Measurements from ENCODE around the gene CHST1.

Gene CHST1

GRCh38 chr11:45659818-45660160 is 5.6 kb downstream of the CHST1 start:
- no peak for DNase-seq

GRCh38 chr11:45659031-45659817 is 6.2 kb downstream of the CHST1 start:
- no peak for DNase-seq

GRCh38 chr11:45658292-45658991 is 7.0 kb downstream of the CHST1 start:
- DNase-seq: no peak

- no peak for DNase-seq
These were observed 7.7 kb downstream of the CHST1 start for GRCh38 chr11:45657496-45658260.

DNA sequence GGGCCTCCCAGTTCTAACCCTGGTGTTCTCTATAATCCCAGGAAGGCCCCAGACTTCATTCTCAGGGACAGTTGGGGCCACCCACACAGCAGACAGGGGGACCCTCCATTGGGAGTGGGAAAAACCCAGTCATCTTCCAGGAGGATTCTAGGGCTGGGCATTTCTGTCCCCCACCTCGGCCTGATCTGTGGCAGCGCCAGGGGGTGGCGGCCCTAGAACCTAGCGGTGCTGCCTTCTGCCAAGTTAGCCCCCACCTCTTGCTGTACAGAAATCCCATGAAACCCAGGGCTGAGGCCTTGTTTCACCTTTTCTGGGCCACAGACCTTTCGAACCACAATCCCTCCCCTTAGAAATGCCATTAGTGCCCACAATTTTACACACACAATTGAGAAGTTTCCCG is 9.6 kb downstream of the CHST1 start:
- DNase-seq: no peak

DNA sequence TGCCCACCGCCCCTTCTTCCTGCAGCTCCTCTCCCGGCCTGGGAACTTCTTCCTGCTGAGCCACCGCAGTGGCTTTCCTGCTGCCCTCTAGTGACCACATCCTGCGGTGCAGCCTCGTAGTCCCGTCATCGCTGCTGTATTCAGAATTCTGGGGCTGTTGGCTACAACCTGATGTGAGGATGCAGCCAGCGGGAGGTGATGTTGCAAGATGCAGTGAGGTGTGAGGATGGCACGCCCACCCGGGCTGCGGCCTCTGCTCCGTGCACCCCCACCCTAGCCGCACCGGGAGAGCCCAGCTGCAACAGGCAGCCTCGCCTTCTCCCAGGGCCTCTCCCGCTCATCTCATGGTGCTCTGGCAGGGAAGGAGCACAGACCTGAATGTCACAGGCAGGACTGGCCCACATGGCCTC is 10.1 kb downstream of the CHST1 start:
- DNase-seq: peak; percentile 60

DNA sequence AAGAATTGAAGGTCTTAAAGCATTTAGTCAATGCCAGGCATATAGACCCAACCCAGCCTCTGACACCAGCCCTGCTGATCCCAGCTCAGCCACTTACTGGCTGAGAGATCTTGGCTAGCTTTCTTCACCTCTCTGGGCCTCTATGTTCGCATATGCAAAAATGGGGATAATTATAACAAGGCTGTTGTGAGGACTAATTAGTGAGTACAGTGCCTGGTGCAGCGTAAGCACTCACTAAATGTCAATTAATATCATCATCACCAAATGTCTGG is 10.5 kb downstream of the CHST1 start:
- no peak for DNase-seq

GRCh38 chr11:45654231-45655011 is 11.0 kb downstream of the CHST1 start:
- DNase-seq: no peak

GRCh38 chr11:45653277-45653676 is 12.1 kb downstream of the CHST1 start:
- DNase-seq: no peak

GRCh38 chr11:45652781-45653180 is 12.6 kb downstream of the CHST1 start:
- DNase-seq: no peak

GRCh38 chr11:45651841-45652749 is 13.3 kb downstream of the CHST1 start:
- no peak for DNase-seq

DNA sequence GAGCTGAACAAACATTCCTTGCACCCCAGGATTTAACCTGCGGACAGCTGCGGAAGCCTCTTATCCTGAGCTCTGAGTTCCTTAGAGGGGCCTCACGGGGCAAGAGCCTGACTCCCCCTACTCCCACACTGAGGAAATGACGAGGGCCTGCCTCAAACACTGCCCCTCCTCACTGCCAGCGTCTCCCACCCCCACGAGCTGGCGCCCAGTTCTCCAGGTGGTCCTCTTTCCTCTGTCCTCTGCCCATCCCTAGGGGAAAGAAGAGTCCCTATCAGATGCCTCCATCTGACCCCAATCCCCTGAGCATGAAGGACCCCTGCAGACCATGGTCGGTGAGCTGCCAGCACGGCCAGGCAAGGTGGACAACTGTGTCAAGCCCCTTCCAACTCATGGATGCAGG is 14.3 kb downstream of the CHST1 start:
- no peak for DNase-seq

DNA sequence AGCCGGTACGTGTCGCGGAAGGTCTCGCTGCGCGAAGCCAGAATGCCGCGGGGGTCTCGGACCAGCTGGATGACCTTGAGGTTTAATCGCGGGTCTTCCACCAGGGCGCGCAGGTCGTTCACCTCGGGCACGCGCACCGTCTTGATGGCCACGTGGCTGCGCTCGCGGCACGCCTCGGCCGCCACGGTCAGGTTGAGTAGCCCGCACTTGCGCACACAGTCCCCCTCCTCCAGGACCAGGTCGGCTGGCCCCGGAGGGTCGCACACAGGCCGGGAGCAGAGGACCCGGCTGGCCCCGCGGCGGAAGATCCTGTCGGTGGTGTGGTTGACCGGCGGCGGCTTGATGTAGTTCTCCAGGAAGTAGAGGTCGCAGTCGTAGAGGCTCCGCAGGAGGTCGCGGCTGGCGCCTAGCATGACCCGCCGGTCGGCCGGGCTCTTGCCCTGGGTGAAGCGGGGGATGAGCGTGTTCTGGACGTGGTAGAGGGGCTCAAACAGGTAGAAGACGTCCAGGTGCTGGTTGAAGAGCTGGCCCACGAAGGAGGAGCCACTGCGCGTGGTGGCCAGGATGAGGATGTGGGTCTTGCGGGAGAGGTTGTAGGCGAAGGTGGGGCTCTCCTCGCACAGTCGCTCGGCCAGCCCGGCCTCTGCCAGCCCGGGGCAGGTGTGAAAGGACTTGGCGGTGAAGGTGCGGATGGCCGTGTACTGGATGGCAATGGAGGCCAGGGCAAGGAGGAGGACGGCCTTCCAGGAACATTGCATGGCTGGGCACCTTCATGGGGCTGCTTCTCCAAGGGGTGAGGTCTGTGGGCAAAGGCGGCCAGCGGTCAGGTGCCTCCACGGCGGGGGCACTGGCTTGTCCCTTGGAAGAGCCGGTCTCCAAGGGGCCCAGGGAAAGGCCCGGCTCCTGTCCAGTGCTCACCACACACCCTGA is 15.0 kb downstream of the CHST1 start:
- DNase-seq: no peak

GRCh38 chr11:45649544-45650165 is 15.8 kb downstream of the CHST1 start:
- no peak for DNase-seq

GRCh38 chr11:45648931-45649330 is 16.5 kb downstream of the CHST1 start:
- DNase-seq: no peak

DNA sequence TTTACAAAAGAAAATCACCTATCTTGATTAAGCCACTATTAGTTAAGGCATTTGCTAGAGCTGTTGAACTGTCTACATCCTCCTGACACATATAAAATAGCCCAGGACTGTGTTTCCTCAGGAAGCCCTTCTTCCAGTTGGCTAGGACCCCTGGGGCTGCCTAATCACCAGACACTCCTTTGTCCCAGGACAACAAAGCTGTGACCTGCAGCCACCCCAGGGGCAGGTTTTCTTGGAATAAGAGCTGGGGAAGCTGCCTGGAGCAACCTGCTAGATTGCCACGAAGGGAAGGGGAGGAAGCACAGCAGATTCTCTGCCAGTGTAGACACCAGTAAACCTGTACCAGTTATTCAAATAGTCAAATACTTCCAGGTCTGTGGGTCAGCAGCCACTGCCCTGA is 17.6 kb downstream of the CHST1 start:
- no peak for DNase-seq

- no peak for DNase-seq
These were observed 18.1 kb downstream of the CHST1 start for GRCh38 chr11:45647329-45647728.

- no peak for DNase-seq
These were observed 19.0 kb downstream of the CHST1 start for GRCh38 chr11:45646275-45646927.

DNA sequence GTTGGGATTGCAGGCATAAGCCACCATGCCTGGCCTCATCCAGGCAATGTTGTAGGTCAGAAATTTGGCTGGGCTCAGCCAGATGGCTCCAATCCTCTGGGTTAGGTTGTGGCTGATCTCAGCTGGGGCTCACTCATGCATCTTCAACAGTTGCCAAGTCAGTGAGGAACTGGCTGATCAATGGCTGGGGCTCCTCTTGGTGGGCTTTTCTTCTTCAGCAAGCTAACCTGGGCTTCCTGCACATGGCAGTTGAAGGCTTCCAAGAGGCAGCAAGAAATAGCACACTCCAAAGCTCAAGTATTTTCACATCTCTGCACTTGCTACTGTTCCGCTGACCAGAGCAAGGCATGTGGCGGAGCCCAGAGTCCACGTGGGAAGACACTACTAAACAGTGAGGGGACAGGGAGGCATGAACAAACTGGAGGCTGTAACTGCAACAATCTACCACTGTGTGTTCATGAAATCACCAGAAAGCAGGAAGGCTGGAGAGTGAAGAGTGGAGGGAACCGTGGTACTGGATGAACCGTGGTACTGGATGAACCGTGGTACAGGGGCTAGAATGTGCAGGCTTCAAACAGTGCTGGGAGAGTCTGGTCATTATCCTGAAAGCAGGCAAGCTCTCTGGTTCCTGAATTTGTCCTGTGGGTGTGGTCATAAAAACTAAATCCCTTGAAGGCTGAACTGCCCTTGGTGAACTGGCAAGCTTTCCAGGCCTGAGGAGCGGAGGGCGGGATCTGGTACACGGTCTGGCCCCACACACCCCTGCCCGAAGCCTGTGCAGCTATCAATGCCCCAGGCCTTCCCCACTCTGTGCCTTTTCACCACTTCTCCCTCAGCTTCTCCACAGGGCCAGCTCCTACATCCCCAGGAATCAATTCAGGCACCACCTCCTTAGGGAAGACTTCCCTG is 20.2 kb downstream of the CHST1 start:
- no peak for DNase-seq

All from RPMI8226 (cell line).